ENCODE results near the gene NCAM1.

GRCh38 chr11:113262594-113262993 lies 301.4 kb downstream of the NCAM1 start:
- TF ChIP-seq CTCF (IDR thresholded peaks at IDR 0.05; ENCODE audit: extremely low read depth in 1 of 2, insufficient read depth in 1 of 2, low read depth in 1 of 2, low read length in 2 of 2) (no peak), MAX (IDR thresholded peaks at IDR 0.05; ENCODE audit: insufficient read depth, insufficient read length) (no peak), JUN (IDR thresholded peaks at IDR 0.05; ENCODE audit: borderline replicate concordance, insufficient read depth, insufficient read length, low read depth) (no peak), EZH2 (IDR thresholded peaks at IDR 0.05; ENCODE audit: borderline replicate concordance, low read depth, low read length, severe bottlenecking) (no peak), FOS (IDR thresholded peaks at IDR 0.05; ENCODE audit: borderline replicate concordance, insufficient read depth, low read length) (no peak), GATA2 (IDR thresholded peaks at IDR 0.05; ENCODE audit: insufficient read depth, insufficient read length, low read depth, low read length) (no peak)

All from endothelial cell of umbilical vein (primary cell).